Measurements from ENCODE around the gene FGFR3.

FGFR3 gene

DNA sequence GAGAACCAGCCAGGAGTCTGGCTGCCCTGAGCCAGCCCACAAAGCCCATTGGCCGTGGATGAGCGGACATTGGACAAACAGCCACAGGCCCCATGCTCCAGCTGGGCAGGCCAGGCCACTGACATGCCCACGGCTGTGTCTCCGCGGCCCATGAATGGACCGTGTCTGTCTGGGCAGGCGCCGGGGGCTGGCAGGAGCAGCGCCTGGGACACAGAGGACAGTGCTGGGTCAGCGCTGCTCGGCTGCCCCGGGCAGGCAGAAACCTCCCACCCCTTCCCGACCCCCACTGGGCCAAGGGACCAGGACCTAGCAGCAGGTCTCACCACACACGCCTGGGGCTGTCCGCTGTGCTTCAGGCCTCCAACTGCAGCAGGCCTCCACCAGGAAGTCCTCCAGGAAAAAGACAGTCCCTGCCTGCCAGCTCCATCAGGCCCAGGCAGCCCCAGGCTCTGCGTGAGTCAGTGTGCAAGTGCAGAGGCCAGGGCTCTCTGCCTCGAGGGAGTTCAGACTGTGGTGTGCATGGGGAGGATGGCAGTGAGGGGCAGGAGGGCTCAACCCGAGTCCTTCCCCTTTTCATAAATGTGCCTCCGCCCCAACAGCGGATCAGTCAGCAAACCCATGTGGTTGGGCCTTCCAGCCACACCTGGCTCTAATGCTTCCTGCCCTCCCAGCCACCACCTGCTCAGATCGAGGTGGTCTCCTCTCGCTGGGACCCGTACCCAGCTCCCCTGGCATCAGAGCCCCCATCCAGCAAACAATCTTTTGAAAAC, 17.2 kb upstream of the FGFR3 start:
- DNase-seq (ENCODE audit: extremely low read depth, low read depth): no peak
- H3K4me3 ChIP-seq (replicated peaks; ENCODE audit: low read depth, low read length): no peak overlapping the region
- TF ChIP-seq, protein P1, sequence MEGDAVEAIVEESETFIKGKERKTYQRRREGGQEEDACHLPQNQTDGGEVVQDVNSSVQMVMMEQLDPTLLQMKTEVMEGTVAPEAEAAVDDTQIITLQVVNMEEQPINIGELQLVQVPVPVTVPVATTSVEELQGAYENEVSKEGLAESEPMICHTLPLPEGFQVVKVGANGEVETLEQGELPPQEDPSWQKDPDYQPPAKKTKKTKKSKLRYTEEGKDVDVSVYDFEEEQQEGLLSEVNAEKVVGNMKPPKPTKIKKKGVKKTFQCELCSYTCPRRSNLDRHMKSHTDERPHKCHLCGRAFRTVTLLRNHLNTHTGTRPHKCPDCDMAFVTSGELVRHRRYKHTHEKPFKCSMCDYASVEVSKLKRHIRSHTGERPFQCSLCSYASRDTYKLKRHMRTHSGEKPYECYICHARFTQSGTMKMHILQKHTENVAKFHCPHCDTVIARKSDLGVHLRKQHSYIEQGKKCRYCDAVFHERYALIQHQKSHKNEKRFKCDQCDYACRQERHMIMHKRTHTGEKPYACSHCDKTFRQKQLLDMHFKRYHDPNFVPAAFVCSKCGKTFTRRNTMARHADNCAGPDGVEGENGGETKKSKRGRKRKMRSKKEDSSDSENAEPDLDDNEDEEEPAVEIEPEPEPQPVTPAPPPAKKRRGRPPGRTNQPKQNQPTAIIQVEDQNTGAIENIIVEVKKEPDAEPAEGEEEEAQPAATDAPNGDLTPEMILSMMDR (IDR thresholded peaks at IDR 0.05; ENCODE audit: low read depth, low read length, missing control alignments): no peak

DNA sequence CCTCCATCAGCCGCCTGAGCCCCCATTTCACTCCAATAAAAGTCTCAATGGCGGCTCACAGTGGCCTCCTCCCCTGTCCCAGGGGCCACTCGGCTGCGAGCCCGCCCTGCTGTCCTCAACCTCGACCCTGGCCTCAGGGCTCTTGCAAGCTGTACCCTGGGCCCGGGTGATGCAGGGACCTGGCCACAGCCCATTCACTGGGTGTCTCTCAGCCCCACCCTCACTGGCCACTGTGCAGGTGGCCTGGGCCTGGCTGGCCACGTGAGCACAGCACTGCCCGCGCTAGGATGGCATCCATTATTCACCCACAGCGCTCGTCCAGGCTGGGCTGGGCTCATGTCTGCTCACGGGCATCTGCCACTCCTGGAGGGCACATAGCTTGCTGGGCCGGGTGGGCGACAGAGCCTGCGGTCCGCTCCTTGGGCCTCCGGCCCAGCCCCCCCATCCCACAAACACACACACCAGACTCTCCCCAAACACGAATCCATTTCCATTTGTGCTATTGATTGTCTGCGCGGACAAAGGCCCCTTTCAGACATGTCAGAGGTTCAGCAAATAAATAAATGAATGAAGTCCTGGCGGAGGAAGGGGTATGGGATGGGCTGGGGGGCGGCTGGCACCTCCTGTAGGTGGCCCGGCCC, 16.5 kb upstream of the FGFR3 start:
- no peak for DNase-seq (ENCODE audit: extremely low read depth, low read depth)
- H3K4me3 ChIP-seq (replicated peaks; ENCODE audit: low read depth, low read length): no peak overlapping the region
- TF ChIP-seq, protein P1 (IDR thresholded peaks at IDR 0.05; ENCODE audit: low read depth, low read length, missing control alignments): no peak

DNA sequence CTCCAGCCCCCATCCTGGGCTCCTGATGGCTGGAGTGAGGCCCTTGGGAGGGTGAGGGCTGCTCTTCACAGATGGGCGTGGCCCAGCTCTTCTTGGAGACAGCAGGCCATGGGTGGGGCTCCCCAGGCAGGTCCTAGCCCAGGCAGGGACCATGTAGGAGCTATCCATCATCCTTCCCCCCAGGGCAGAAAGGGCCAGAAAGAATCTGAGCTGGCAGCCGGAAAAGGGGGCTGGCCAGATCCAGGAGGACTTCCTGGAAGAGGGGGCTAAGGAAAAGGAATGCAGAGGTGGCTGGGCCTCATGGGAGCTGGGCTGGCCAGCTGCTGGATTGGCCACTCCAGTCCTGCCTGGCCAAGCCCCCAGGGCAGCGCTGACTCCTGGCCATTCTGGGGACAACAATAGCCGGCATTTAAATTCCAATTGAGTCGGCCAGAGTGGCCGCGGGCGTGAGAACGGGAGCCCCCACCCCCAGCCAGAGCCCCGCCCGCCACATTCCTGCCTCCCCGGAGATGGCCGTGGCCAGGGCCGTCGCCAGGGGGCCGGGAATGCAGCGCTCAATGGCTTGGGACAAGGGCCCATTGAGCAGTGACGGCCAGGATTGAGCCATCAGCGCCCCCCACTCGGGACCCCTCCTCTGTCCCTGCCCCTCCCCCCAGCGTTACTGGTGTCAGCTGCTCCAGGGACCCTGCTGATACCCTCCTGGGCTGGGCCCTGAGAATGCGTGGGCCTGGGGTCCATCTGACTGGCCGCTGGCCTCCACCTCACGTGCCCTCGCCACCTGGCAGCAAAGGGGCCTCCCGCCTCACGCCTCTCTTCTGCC, 15.1 kb upstream of the FGFR3 start:
- DNase-seq (ENCODE audit: extremely low read depth, low read depth): no peak
- H3K4me3 ChIP-seq (replicated peaks; ENCODE audit: low read depth, low read length): no peak overlapping the region
- TF ChIP-seq, protein P1 (IDR thresholded peaks at IDR 0.05; ENCODE audit: low read depth, low read length, missing control alignments): no peak

DNA sequence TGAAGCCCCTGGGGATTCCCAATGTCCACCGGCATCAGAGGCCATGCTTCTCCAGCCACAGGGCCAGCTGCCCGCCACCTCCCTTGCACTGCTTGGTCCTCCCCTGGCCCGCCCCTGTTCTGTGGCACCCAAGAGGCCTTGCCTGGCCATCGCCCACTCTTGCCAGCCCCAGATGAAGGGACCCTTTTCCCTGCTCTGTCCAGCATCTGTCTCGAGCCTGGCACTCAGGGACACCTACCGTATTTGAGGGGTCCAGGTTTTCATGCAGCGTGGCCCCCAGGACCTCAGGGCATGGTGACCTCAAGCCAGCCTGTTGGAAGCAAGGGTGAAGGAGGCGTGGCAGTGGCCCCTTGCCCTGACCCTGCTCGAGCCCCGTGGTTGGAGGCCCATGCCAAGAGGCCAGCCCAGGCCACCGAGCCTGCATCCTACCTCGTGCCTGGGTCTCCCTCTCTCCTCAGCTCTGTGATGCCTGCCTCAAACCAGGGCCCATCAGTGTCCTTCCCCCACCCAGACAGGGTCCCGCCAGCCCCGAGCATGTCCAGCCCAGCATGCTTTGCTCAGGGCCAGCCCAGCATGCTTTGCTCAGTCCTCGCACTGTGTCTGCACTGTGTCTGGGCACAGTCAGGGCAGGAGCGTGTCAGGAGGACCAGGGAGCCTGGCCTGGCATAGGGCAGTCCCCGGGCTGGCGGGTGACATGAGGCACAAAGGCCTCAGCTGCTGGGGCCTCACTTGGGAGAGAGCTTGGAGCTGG, 14.3 kb upstream of the FGFR3 start:
- TF ChIP-seq, protein P1 (IDR thresholded peaks at IDR 0.05; ENCODE audit: low read depth, low read length, missing control alignments): no peak
- DNase-seq (ENCODE audit: extremely low read depth, low read depth): no peak
- H3K4me3 ChIP-seq (replicated peaks; ENCODE audit: low read depth, low read length): no peak overlapping the region

DNA sequence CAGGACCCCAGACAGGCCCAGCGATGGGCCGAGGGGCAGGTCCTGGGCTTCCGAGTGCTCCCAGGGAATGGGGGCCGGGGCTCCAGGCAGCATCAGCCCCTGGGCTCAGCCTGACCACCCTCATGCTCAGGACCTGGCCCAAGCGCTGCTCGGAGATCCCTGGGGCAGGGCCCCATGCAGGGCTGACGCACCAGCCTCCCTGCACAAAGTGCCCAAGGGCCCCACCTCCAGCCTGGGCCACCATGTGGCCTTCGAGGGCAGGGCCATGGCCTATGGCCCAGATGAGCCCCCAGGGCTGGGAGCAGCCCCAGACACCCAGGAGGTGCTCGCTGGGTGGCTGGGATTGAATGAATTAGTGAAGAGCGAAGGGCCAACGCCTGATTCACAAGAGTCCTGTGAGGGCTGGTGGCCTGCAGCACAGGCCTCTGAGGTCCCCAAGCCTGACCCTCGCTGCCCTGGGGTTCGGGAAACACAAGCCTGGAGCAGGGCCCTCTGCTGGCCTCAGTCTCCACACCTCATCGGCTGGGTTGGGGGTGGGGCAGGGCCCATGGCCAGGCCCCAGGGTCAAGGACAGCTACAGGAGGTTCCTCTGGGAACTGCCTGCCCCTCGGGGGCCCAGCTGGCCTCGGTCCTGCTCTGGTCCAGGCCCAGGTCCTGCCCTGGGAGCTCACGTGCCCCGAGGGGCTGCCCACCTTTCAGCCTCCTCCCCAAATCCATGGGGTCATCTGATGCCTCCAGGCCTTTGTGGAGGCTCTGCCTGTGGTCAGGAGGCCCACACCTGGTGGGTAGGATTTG, 13.3 kb upstream of the FGFR3 start:
- DNase-seq (ENCODE audit: extremely low read depth, low read depth): no peak
- TF ChIP-seq, protein P1 (IDR thresholded peaks at IDR 0.05; ENCODE audit: low read depth, low read length, missing control alignments): no peak
- H3K4me3 ChIP-seq (replicated peaks; ENCODE audit: low read depth, low read length): no peak overlapping the region

All from HFF-Myc (cell line).